SK-MEL-5 (cell line): Measurements from ENCODE around the gene PCNX3. TPM values are rescaled to one million over a fixed set of nuclear protein-coding genes. Genes with fewer than 3 reads are reported as not detected.
"Not testable (repeated sequence)": the region's sequence is repeated elsewhere in the genome, so short reads cannot be mapped to it uniquely, and the experiment has no call there.

ENCODE experiments used
- DNase-seq: peaks from one replicate; pipeline ENCODE4 v3.0.0-alpha.2; 2016; ENCODE audit warnings: low read depth, low spot score
- in situ Hi-C: cut with HindIII; loops from 2 replicates; pipeline ENCODE4 v1.10.0; 2016; ENCODE audit warnings: low sequenced_read_pairs, high pct_unique_total_duplicates, low pct_unique_long_range_greater_than_20kb
- total RNA-seq: library from RNA; depleted of rRNA; stranded (reverse); fragments of >200 nt; shearing (Covaris generic); gene quantifications from 2 replicates; pipeline ENCODE4 v1.2.3, GENCODE V29; 2014

Gene PCNX3
- total RNA-seq, 1 experiment from 2014 or later, result 11.3 TPM

- in situ Hi-C loops, result no loop called here
- DNase-seq, result no peak
Observed at GRCh38 chr11:65654375-65655349, 39.1 kb downstream of the PCNX3 start.

GRCh38 chr11:65655570-65656332, 40.2 kb downstream of the PCNX3 start:
- DNase-seq, result no peak
- in situ Hi-C loops, result no loop called here

- in situ Hi-C loops, result no loop called here
Observed at GRCh38 chr11:65657426-65657825, 41.9 kb downstream of the PCNX3 start.

GRCh38 chr11:65658174-65659021, 42.8 kb downstream of the PCNX3 start:
- no peak for DNase-seq
- in situ Hi-C loops, result no loop called here

More at GRCh38 chr11:65657426-65657825, 41.9 kb downstream of the PCNX3 start:
- no peak for DNase-seq

- DNase-seq, result no peak
- in situ Hi-C loops, result no loop called here
Observed at GRCh38 chr11:65660038-65660437, 44.5 kb downstream of the PCNX3 start.

GRCh38 chr11:65660908-65661307, 45.3 kb downstream of the PCNX3 start:
- in situ Hi-C loops, DNase-seq: not testable (repeated sequence)

GRCh38 chr11:65661599-65662246, 46.1 kb downstream of the PCNX3 start:
- in situ Hi-C loops, result no loop called here
- no peak for DNase-seq

- in situ Hi-C loops, result no loop called here
- DNase-seq, result no peak
Observed at GRCh38 chr11:65662247-65662798, 46.7 kb downstream of the PCNX3 start.

- DNase-seq, result peak; percentile 78
- in situ Hi-C loops, result no loop called here
Observed at GRCh38 chr11:65662799-65663638, 47.4 kb downstream of the PCNX3 start, which contains the start of gene RELA. RELA (minus strand) TSS chr11:65662916; CDS start chr11:65662832, 84 bp downstream.

GRCh38 chr11:65663639-65664200, 48.1 kb downstream of the PCNX3 start:
- in situ Hi-C loops, result no loop called here
- peak; percentile 39 for DNase-seq

GRCh38 chr11:65672180-65672860, 56.7 kb downstream of the PCNX3 start:
- peak; percentile 24 for DNase-seq
- in situ Hi-C loops, result no loop called here

- in situ Hi-C loops, result no loop called here
- DNase-seq, result no peak
Observed at GRCh38 chr11:65672982-65673381, 57.4 kb downstream of the PCNX3 start.

GRCh38 chr11:65680192-65680743, 64.7 kb downstream of the PCNX3 start:
- in situ Hi-C loops, result no loop called here
- no peak for DNase-seq

GRCh38 chr11:65683480-65683879, 67.9 kb downstream of the PCNX3 start:
- in situ Hi-C loops, DNase-seq: not testable (repeated sequence)

GRCh38 chr11:65685981-65686380, 70.4 kb downstream of the PCNX3 start:
- in situ Hi-C loops, result no loop called here
- no peak for DNase-seq
